Urinary bladder (tissue), 4 donors: ENCODE results near the gene ARVCF. TPM values are rescaled to one million over a fixed set of nuclear protein-coding genes. Genes with fewer than 3 reads are reported as not detected.

Experiments
- DNase-seq: peaks from one replicate; pipeline ENCODE4 v3.0.0-alpha.2; 2015; ENCODE audit errors: extremely low spot score
- H3K27ac ChIP-seq: one replicate; pipeline ENCODE4 v1.5.1; 2013; ENCODE audit warnings: low read depth, mild to moderate bottlenecking, moderate library complexity
- H3K36me3 ChIP-seq: one replicate; pipeline ENCODE4 v1.6.1; 2013; ENCODE audit warnings: mild to moderate bottlenecking, moderate library complexity; ENCODE audit not compliant: insufficient read depth
- H3K4me1 ChIP-seq: one replicate; pipeline ENCODE4 v1.6.1; 2013; ENCODE audit warnings: mild to moderate bottlenecking, moderate library complexity; ENCODE audit not compliant: insufficient read depth
- H3K4me3 ChIP-seq: one replicate; pipeline ENCODE4 v1.5.1; 2013; ENCODE audit warnings: low read depth, low read length
- WGBS: extraction: QIAGEN DNeasy Blood & Tissue Kit; methylation state at CpG from one replicate; pipeline ENCODE4 v1.1.7; 2013; 5-methylcytosine and 5-hydroxymethylcytosine counted together
- polyA plus RNA-seq: library from polyadenylated mRNA; stranded (reverse); fragments of 200-250 nt; gene quantifications from one replicate; pipeline ENCODE4 v1.2.3, GENCODE V29; 2013
- total RNA-seq: library from RNA; depleted of rRNA; stranded (reverse); fragments of >200 nt; gene quantifications from one replicate; pipeline ENCODE4 v1.2.3, GENCODE V29; 2014
- donor health status: healthy with polysubstance abuse.
- donor health status: healthy.

Gene ARVCF
- total and polyA plus RNA-seq, 2 donors, result 15.4 to 16.0 TPM

GRCh38 chr22:19990609-19991394, 25.8 kb downstream of the ARVCF start:
- Histone ChIP-seq H3K27ac (no peak overlapping the region), H3K36me3 (no peaks in the 10 kb centered on the region), H3K4me1 (no peaks in the 10 kb centered on the region), H3K4me3 (no peak overlapping the region)
- WGBS, result 92% methylated on average over 20 of the region's 20 CpGs
- DNase-seq, result no peak

DNA sequence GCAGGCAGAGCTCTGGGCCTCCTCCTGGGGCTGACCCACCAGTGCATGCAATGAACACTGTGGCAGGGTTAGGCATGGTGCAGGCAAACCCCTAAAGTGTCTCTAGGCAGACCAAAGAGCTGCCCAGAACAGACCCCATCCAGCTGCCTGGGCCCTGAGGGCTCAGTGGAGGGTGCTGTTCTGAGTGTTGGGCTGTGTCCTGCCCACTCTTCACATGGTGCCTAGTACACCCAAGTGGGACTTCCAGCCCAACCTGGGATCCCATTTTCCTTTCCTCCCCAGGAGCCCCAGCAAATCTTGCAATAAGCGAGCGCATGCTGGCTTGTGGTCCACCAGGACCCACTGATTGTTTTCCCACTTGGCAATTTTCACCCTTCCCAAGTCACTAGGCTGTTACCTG, 26.4 kb downstream of the ARVCF start:
- Histone ChIP-seq H3K27ac (no peak overlapping the region), H3K4me1 (no peaks in the 10 kb centered on the region), H3K4me3 (no peak overlapping the region), H3K36me3 (no peaks in the 10 kb centered on the region)
- 50% methylated on average over 2 of the region's 2 CpGs for WGBS
- DNase-seq, result no peak

DNA sequence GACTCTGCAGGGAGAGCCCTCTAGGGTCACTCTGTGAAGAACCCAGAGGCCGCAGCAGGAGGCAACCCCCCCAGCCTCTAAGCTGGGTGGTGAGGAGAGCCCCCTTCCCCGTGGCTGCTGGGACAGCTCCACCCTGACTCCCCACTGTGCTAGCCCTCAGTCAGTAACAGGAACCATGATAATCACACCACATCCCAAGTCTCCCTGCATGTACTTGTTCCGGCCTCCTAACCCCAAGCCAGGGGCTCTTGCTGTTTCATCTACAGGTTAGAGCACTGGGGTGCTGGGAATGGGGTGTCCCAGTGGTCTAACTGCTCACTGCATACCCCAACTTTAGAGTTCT, 26.9 kb downstream of the ARVCF start:
- DNase-seq, result no peak
- WGBS, result 86% methylated on average over 3 of the region's 3 CpGs
- H3K36me3 ChIP-seq, result no peaks in the 10 kb centered on the region
- H3K4me1 ChIP-seq, result no peaks in the 10 kb centered on the region
- no peak overlapping the region for H3K27ac ChIP-seq
- H3K4me3 ChIP-seq, result no peak overlapping the region

DNA sequence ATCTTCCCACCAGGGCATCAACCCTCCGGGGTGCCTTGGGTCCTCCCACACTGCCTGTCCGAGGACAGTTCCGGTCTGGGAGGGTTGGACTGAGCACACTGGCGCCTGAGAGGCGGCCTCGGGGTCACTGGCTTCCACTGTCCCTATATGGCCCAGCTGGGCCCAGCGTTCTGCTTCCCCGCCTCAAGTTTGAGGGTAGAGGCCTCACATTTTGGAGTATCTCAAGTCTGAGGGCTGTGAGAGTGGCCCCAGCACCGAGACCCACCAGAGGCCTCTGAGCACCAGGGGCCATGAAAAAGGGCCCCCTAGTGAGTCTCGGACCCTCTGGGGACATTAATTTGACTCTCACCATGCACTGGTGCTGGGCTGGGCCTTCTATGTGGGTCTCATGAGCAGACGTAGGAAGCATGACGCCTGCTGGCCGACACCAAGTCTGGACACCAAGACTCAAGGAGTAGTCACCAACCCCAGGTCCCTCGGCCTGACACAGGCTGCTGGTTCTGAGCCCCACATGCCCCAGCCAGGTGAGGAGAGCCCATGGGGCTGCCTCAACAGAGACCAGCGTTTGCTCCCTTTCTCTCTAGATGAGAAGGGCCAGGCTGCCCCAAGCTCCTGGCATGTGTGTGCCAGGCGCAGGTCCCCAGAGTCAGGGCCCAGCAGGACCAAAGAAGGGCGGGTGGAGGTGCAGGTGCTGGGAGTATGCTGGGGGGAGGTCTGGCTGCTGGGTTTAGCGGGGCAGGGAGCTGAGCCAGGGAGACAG, 27.5 kb downstream of the ARVCF start:
- H3K27ac ChIP-seq, result no peak overlapping the region
- 76% methylated on average over 18 of the region's 18 CpGs for WGBS
- H3K4me3 ChIP-seq, result no peak overlapping the region
- H3K4me1 ChIP-seq, result no peaks in the 10 kb centered on the region
- DNase-seq, result no peak
- no peaks in the 10 kb centered on the region for H3K36me3 ChIP-seq

- no peak overlapping the region for H3K27ac ChIP-seq
These were observed 28.3 kb downstream of the ARVCF start for GRCh38 chr22:19988331-19988808.

GRCh38 chr22:19987394-19988306, 29.0 kb downstream of the ARVCF start:
- no peak for DNase-seq
- no peak overlapping the region for H3K4me3 ChIP-seq
- WGBS, result 55% methylated on average over 24 of the region's 24 CpGs
- no peaks in the 10 kb centered on the region for H3K36me3 ChIP-seq
- H3K27ac ChIP-seq, result no peak overlapping the region
- no peaks in the 10 kb centered on the region for H3K4me1 ChIP-seq

More at GRCh38 chr22:19988331-19988808, 28.3 kb downstream of the ARVCF start:
- Histone ChIP-seq H3K4me1 (no peaks in the 10 kb centered on the region), H3K4me3 (no peak overlapping the region), H3K36me3 (no peaks in the 10 kb centered on the region)
- no peak for DNase-seq
- 92% methylated on average over 9 of the region's 9 CpGs for WGBS

GRCh38 chr22:19986410-19987341, 29.9 kb downstream of the ARVCF start:
- WGBS, result 1% methylated on average over 76 of the region's 76 CpGs
- no peak overlapping the region for H3K27ac ChIP-seq
- peak overlapping the region; percentile 55 for H3K4me3 ChIP-seq
- no peak for DNase-seq
- no peaks in the 10 kb centered on the region for H3K4me1 ChIP-seq
- no peaks in the 10 kb centered on the region for H3K36me3 ChIP-seq

DNA sequence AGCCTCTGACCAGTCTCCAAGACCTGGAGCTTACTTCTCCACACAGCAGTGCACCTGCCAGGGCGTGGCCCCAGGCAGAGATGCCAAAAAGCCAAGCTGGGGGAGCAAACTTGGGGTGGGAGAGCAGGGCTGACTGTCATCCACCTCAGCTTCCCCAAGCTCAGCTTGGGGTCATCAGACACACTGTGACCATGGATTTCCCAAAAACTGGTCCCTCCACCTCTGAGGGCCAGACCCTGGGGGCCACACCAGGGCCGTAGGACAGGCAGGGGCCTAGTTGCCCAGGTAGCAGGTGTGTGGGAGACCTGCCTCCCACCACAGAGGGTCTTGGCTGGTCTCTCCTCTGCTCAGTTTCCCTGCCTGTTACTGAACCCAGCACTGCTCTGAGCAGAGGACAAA, 30.6 kb downstream of the ARVCF start:
- DNase-seq, result no peak
- H3K27ac ChIP-seq, result no peak overlapping the region
- peak overlapping the region; percentile 55 for H3K4me3 ChIP-seq
- no peaks in the 10 kb centered on the region for H3K4me1 ChIP-seq
- H3K36me3 ChIP-seq, result no peaks in the 10 kb centered on the region
- 69% methylated on average over 2 of the region's 2 CpGs for WGBS

DNA sequence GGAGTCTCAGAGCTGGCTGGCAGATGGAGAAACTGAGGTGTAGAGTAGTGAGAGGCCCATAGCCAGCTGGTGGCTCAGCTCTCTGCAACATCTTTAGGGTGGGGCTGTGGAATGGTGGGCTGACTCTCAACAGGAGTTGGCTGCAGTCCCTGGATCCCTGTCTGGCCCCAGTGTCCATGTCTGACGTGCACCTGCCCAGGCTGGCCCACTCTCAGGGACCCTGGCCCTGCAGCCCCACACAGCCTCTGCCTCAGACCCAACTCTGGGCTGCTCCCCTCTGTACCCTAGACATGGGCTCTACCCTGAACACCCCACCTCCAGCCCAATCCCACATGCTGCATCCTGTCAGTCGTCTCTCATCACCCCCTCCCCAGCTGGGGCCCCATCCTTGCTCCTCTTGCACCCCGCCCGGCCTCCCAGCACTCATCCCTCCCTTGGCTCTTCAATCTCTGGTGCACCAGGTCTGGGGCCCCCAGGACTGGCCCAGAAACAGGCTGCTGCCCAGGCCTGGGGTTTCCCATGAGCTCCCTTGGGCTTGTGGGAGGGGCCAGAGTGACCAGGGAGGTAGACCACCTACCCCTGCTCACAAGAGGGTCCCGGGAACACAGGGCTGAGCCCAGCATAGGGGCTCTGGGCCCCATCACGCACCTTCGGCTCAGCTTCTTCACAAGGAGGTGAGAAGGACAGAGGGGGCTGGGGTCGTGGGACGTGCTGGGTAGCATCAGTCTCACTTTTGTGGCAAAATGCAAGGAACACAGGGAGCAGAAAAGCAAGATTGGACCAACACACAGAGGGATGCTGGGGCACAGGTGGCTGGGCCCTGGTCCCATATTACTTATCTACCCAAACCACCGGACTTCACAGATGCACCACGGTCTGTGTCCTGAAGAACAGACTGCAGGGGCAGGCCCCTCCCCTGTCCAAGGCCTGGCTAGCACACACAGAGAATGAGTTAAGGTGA, 31.5 kb downstream of the ARVCF start:
- H3K4me3 ChIP-seq, result no peak overlapping the region
- 86% methylated on average over 11 of the region's 11 CpGs for WGBS
- no peak overlapping the region for H3K27ac ChIP-seq
- H3K36me3 ChIP-seq, result no peaks in the 10 kb centered on the region
- DNase-seq, result no peak
- no peaks in the 10 kb centered on the region for H3K4me1 ChIP-seq

- Histone ChIP-seq H3K27ac (no peak overlapping the region), H3K4me1 (no peaks in the 10 kb centered on the region), H3K4me3 (no peak overlapping the region), H3K36me3 (no peaks in the 10 kb centered on the region)
- WGBS, result 73% methylated on average over 19 of the region's 19 CpGs
- no peak for DNase-seq
These were observed 32.3 kb downstream of the ARVCF start for GRCh38 chr22:19984201-19984753.

DNA sequence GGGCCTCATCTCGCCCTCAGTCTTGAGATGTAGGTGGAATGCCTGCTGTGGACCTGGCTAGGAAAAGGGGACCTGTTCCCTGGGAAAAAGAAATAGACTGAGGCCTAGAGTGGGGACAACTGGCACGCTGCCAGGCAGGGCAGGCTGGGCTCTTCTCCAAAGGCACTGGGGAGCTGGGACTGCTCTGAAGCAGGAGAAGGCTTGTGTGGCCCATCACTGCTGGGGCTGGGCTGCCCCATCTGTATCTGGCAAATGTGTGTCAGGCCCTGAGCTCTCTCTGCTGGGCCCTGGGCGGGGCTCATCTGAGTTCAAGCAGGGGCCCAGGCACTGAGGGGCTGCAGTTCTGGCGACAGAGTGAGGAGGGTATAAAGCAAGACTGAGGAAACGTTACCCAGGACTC, 32.9 kb downstream of the ARVCF start:
- no peak overlapping the region for H3K4me3 ChIP-seq
- no peaks in the 10 kb centered on the region for H3K4me1 ChIP-seq
- 72% methylated on average over 5 of the region's 5 CpGs for WGBS
- no peak overlapping the region for H3K27ac ChIP-seq
- no peak for DNase-seq
- no peaks in the 10 kb centered on the region for H3K36me3 ChIP-seq
